NOMO-1 (cell line): Measurements from ENCODE around the gene ATRIP.
A peak's percentile ranks its signal among the peaks of the same experiment; 100 is the strongest.
"Not testable (repeated sequence)": the region's sequence is repeated elsewhere in the genome, so short reads cannot be mapped to it uniquely, and the experiment has no call there.

Experiments
- DNase-seq, 2 experiments: peaks; one replicate each; lab custom pipeline; 2025; ENCODE audit not compliant: unreplicated experiment in 2 of 2; lab: John Stamatoyannopoulos, UW

ATRIP gene

GRCh38 chr3:48435774-48436476, 10.6 kb upstream of the ATRIP start:
- peak; percentile 63 to 79 for DNase-seq

- DNase-seq, result no peak
These were observed 10.1 kb upstream of the ATRIP start for GRCh38 chr3:48436477-48436787.

- no peak for DNase-seq
These were observed 9.7 kb upstream of the ATRIP start for GRCh38 chr3:48436855-48437254.

GRCh38 chr3:48437812-48438211, 8.7 kb upstream of the ATRIP start:
- peak in 1 of 2 experiments; percentile 57 for DNase-seq

GRCh38 chr3:48439820-48440589, 6.5 kb upstream of the ATRIP start, which contains the start of the genes CCDC51 and TMA7:
CCDC51 (minus strand) TSS chr3:48440119; CDS start chr3:48435128, 4,991 bp downstream.
TMA7 (plus strand) TSS chr3:48440257; CDS start chr3:48440297, 40 bp downstream.
- DNase-seq, result peak; percentile 95 to 98

- no peak for DNase-seq
These were observed 6.0 kb upstream of the ATRIP start for GRCh38 chr3:48440590-48440958.

GRCh38 chr3:48441940-48442339, 4.6 kb upstream of the ATRIP start:
- DNase-seq, result no peak

- DNase-seq, result no peak
These were observed 1.2 kb upstream of the ATRIP start for GRCh38 chr3:48445277-48445882.

- no peak for DNase-seq
These were observed 503 bp upstream of the ATRIP start for GRCh38 chr3:48446043-48446424.

GRCh38 chr3:48451270-48451669, 4.7 kb downstream of the ATRIP start:
- DNase-seq, result no peak

GRCh38 chr3:48456456-48456855, 9.9 kb downstream of the ATRIP start:
- no peak for DNase-seq

GRCh38 chr3:48459331-48459730, 12.8 kb downstream of the ATRIP start:
- DNase-seq, result no peak

GRCh38 chr3:48459773-48460516, 13.4 kb downstream of the ATRIP start:
- DNase-seq, result no peak

- DNase-seq, result no peak
These were observed 14.0 kb downstream of the ATRIP start for GRCh38 chr3:48460517-48460902.

GRCh38 chr3:48461767-48462166, 15.2 kb downstream of the ATRIP start:
- not testable (repeated sequence) for DNase-seq

- no peak for DNase-seq
These were observed 17.2 kb downstream of the ATRIP start for GRCh38 chr3:48463703-48464102.

GRCh38 chr3:48464713-48465221, 18.2 kb downstream of the ATRIP start:
- no peak for DNase-seq

- no peak for DNase-seq
These were observed 18.6 kb downstream of the ATRIP start for GRCh38 chr3:48465237-48465530.

GRCh38 chr3:48465531-48466378, 19.2 kb downstream of the ATRIP start:
- DNase-seq, result peak; percentile 82 to 85

GRCh38 chr3:48466386-48467109, 20.0 kb downstream of the ATRIP start:
- DNase-seq, result peak in 1 of 2 experiments; percentile 54
